ENCODE measurements around the gene MFSD2A.
"Not testable (repeated sequence)": the region's sequence is repeated elsewhere in the genome, so short reads cannot be mapped to it uniquely, and the experiment has no call there.

Gene MFSD2A

GRCh38 chr1:39940980-39941871 is 13.7 kb upstream of the MFSD2A start:
- DNase-seq: no peak

GRCh38 chr1:39943471-39944290 is 11.3 kb upstream of the MFSD2A start:
- no peak for DNase-seq

GRCh38 chr1:39944410-39945112 is 10.4 kb upstream of the MFSD2A start:
- no peak for DNase-seq

GRCh38 chr1:39946216-39946615 is 8.7 kb upstream of the MFSD2A start:
- no peak for DNase-seq

GRCh38 chr1:39947260-39947659 is 7.7 kb upstream of the MFSD2A start:
- DNase-seq: no peak

GRCh38 chr1:39949891-39950290 is 5.1 kb upstream of the MFSD2A start:
- DNase-seq: no peak

GRCh38 chr1:39951926-39952325 is 3.0 kb upstream of the MFSD2A start:
- DNase-seq: no peak

- DNase-seq: no peak
These were observed 2.4 kb upstream of the MFSD2A start for GRCh38 chr1:39952359-39953110.

- DNase-seq: no peak
These were observed 548 bp upstream of the MFSD2A start for GRCh38 chr1:39954324-39954869.

- peak; percentile 45 for DNase-seq
These were observed 898 bp downstream of the MFSD2A start for GRCh38 chr1:39955547-39956539.

GRCh38 chr1:39957299-39958015 is 2.5 kb downstream of the MFSD2A start:
- DNase-seq: no peak

GRCh38 chr1:39958403-39959200 is 3.7 kb downstream of the MFSD2A start:
- DNase-seq: no peak

- no peak for DNase-seq
These were observed 4.8 kb downstream of the MFSD2A start for GRCh38 chr1:39959651-39960333.

- no peak for DNase-seq
These were observed 5.5 kb downstream of the MFSD2A start for GRCh38 chr1:39960431-39960958.

- DNase-seq: no peak
These were observed 7.5 kb downstream of the MFSD2A start for GRCh38 chr1:39962450-39962825.

GRCh38 chr1:39962964-39963363 is 8.0 kb downstream of the MFSD2A start:
- not testable (repeated sequence) for DNase-seq

- DNase-seq: no peak
These were observed 9.6 kb downstream of the MFSD2A start for GRCh38 chr1:39964552-39964951.

- no peak for DNase-seq
These were observed 10.1 kb downstream of the MFSD2A start for GRCh38 chr1:39965044-39965443.

Measured in fibroblast of skin of scalp (primary cell).